A673 (cell line): ENCODE data around the gene MIEF1.

ENCODE experiments used
- EZH2 ChIP-seq: fragments of 200-600 bp; sonication (generic); IDR thresholded peaks from 2 replicates; pipeline ENCODE4 v1.6.1; 2017; ENCODE audit warnings: borderline replicate concordance, low read depth, mild to moderate bottlenecking, mixed read lengths, antibody characterized with exemption, low read length; ENCODE audit not compliant: poor library complexity, severe bottlenecking
- TF ChIP-seq, protein P1 (sequence below): fragments of 300-800, 200-600 bp; sonication (generic); conservative IDR thresholded peaks from 2 replicates; pipeline ENCODE4 v1.5.1; 2017; ENCODE audit warnings: low read depth, mild to moderate bottlenecking, antibody characterized with exemption, low read length, moderate library complexity, mixed read lengths

GRCh38 chr22:39514373-39514973, 12.4 kb downstream of the MIEF1 start:
- TF ChIP-seq, protein P1, sequence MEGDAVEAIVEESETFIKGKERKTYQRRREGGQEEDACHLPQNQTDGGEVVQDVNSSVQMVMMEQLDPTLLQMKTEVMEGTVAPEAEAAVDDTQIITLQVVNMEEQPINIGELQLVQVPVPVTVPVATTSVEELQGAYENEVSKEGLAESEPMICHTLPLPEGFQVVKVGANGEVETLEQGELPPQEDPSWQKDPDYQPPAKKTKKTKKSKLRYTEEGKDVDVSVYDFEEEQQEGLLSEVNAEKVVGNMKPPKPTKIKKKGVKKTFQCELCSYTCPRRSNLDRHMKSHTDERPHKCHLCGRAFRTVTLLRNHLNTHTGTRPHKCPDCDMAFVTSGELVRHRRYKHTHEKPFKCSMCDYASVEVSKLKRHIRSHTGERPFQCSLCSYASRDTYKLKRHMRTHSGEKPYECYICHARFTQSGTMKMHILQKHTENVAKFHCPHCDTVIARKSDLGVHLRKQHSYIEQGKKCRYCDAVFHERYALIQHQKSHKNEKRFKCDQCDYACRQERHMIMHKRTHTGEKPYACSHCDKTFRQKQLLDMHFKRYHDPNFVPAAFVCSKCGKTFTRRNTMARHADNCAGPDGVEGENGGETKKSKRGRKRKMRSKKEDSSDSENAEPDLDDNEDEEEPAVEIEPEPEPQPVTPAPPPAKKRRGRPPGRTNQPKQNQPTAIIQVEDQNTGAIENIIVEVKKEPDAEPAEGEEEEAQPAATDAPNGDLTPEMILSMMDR: peak; percentile 87
- TF ChIP-seq EZH2: no peak
